H1 (cell line): ENCODE measurements around the gene ACAT2.
"Not testable (repeated sequence)": the region's sequence is repeated elsewhere in the genome, so short reads cannot be mapped to it uniquely, and the experiment has no call there.

Experiments
- ATF2 ChIP-seq: IDR thresholded peaks from 2 replicates; pipeline ENCODE4 v1.6.1; 2012; ENCODE audit warnings: low read length, inconsistent platforms
- ATF3 ChIP-seq: IDR thresholded peaks from 2 replicates; pipeline ENCODE4 v1.6.1; 2011; ENCODE audit warnings: low read depth, mild to moderate bottlenecking, low read length; ENCODE audit not compliant: insufficient read depth
- CTCF ChIP-seq, 3 experiments: IDR thresholded peaks; 1 replicate in 2 of 3; 2 replicates in 1 of 3; pipeline versions ENCODE4 v1.5.1 to v1.6.1; 2011; ENCODE audit warnings: low read length in 3 of 3, mild to moderate bottlenecking in 3 of 3, inconsistent platforms in 2 of 3, low read depth in 1 of 3, moderate library complexity in 1 of 3; ENCODE audit not compliant: insufficient read depth in 1 of 3; ENCODE audit errors: control extremely low read depth in 1 of 3
- EP300 ChIP-seq, 2 experiments: IDR thresholded peaks; 1 replicate in 1 of 2; 2 replicates in 1 of 2; pipeline ENCODE4 v1.6.1; 2011 to 2012; ENCODE audit warnings: low read depth in 2 of 2, low read length in 2 of 2, mild to moderate bottlenecking in 2 of 2, borderline replicate concordance in 1 of 2, inconsistent platforms in 1 of 2, moderate library complexity in 1 of 2
- EZH2 ChIP-seq: fragments of 200-600 bp; sonication (generic); IDR thresholded peaks from 2 replicates; pipeline ENCODE4 v1.7.1; 2012; ENCODE audit warnings: low read depth, mild to moderate bottlenecking, moderate library complexity, low read length, inconsistent platforms; ENCODE audit not compliant: severe bottlenecking
- HDAC2 ChIP-seq, 2 experiments: fragments of 300-600 bp in 1 of 2; sonication (generic) in 1 of 2; IDR thresholded peaks; 2 replicates each; pipeline ENCODE4 v1.6.1; 2011 to 2012; ENCODE audit warnings: low read depth in 2 of 2, low read length in 2 of 2, mild to moderate bottlenecking in 2 of 2, moderate library complexity in 2 of 2, borderline replicate concordance in 1 of 2, inconsistent platforms in 1 of 2
- KDM5A ChIP-seq: fragments of 200-600 bp; IDR thresholded peaks from 2 replicates; pipeline ENCODE4 v1.7.1; 2012; ENCODE audit warnings: mild to moderate bottlenecking, low read length, inconsistent platforms, mixed read lengths
- MAFK ChIP-seq: IDR thresholded peaks from 2 replicates; pipeline ENCODE4 v1.6.1; 2012; ENCODE audit warnings: low read depth, mild to moderate bottlenecking, improper control_type of control experiment, low read length
- MAX ChIP-seq: IDR thresholded peaks from 2 replicates; pipeline ENCODE4 v1.6.1; 2012; ENCODE audit warnings: inconsistent platforms
- POLR2A ChIP-seq, 2 experiments: IDR thresholded peaks; 1 replicate in 1 of 2; 2 replicates in 1 of 2; pipeline ENCODE4 v1.6.1; 2011; ENCODE audit warnings: low read depth in 2 of 2, low read length in 2 of 2, mild to moderate bottlenecking in 2 of 2; ENCODE audit errors: control extremely low read depth in 1 of 2
- RAD21 ChIP-seq, 2 experiments: IDR thresholded peaks in 1 of 2; conservative IDR thresholded peaks in 1 of 2; 2 replicates each; pipeline ENCODE4 v1.6.1; 2011; ENCODE audit warnings: low read depth in 2 of 2, low read length in 2 of 2, improper control_type of control experiment in 1 of 2, inconsistent platforms in 1 of 2, mild to moderate bottlenecking in 1 of 2, moderate library complexity in 1 of 2
- RBBP5 ChIP-seq: IDR thresholded peaks from 2 replicates; pipeline ENCODE4 v1.7.1; 2012; ENCODE audit warnings: low read depth, mild to moderate bottlenecking, inconsistent platforms, low read length, moderate library complexity, borderline replicate concordance
- TAF1 ChIP-seq: IDR thresholded peaks from 2 replicates; pipeline ENCODE4 v1.6.1; 2011; ENCODE audit warnings: mild to moderate bottlenecking, low read depth, low read length
- USF2 ChIP-seq: IDR thresholded peaks from 2 replicates; pipeline ENCODE4 v1.6.1; 2011; ENCODE audit warnings: low read length, improper control_type of control experiment

GRCh38 chr6:159824690-159825089 lies 62.8 kb downstream of the ACAT2 start:
- TF ChIP-seq RBBP5; EP300 (IDR thresholded peaks at IDR 0.05; ENCODE audit: borderline replicate concordance in 1 of 2, low read depth in 2 of 2, low read length in 2 of 2); TAF1; CTCF (IDR thresholded peaks at IDR 0.05; ENCODE audit: control extremely low read depth in 1 of 3, insufficient read depth in 1 of 3, low read depth in 1 of 3, low read length in 3 of 3); RAD21 (IDR thresholded peaks at IDR 0.05 in 1 of 2, conservative IDR thresholded peaks at IDR 0.05 in 1 of 2; ENCODE audit: low read depth in 2 of 2, low read length in 2 of 2); EZH2; MAFK; MAX; ATF2; HDAC2 (IDR thresholded peaks at IDR 0.05; ENCODE audit: borderline replicate concordance in 1 of 2, low read depth in 2 of 2, low read length in 2 of 2); KDM5A; ATF3; POLR2A (IDR thresholded peaks at IDR 0.05; ENCODE audit: control extremely low read depth in 1 of 2, low read depth in 2 of 2, low read length in 2 of 2); USF2: not testable (repeated sequence)
